Epithelial cell of alveolus of lung (primary cell): ENCODE data around the gene BMP10. TPM values are rescaled to one million over a fixed set of nuclear protein-coding genes. Genes with fewer than 3 reads are reported as not detected.

Experiments
- total RNA-seq: library from RNA; depleted of rRNA; stranded (reverse); fragments of >200 nt; gene quantifications from 2 replicates; pipeline ENCODE4 v1.2.1, GENCODE V29; 2015

BMP10 gene
- total RNA-seq = not detected in 2 replicates

GRCh38 chr2:68871159-68871764, at the start of gene BMP10:
Gene BMP10, minus strand, starts transcription at chr2:68871397. Its CDS starts 39 bp downstream, at chr2:68871358.

Other genes starting within 250 kb of the BMP10 start
- 0.08 and 0.13 TPM in 2 replicates for gene PROKR1, start 227.8 kb downstream of the BMP10 start, total RNA-seq
- 1.4 and 2.2 TPM in 2 replicates for gene ARHGAP25, start 136.6 kb downstream of the BMP10 start, total RNA-seq
- gene GKN2, start 81.5 kb upstream of the BMP10 start, total RNA-seq = not detected in 2 replicates
- not detected in 2 replicates for gene GKN1, start 103.2 kb upstream of the BMP10 start, total RNA-seq
- gene ANTXR1, start 141.8 kb upstream of the BMP10 start, total RNA-seq = 35.7 and 98.2 TPM in 2 replicates